ENCODE data around the gene FBXO31. TPM values are rescaled to one million over a fixed set of nuclear protein-coding genes. Genes with fewer than 3 reads are reported as not detected.

Gene FBXO31
- total RNA-seq, 4 donors from 2014 or later, result 156 to 264 (median 201) TPM

DNA sequence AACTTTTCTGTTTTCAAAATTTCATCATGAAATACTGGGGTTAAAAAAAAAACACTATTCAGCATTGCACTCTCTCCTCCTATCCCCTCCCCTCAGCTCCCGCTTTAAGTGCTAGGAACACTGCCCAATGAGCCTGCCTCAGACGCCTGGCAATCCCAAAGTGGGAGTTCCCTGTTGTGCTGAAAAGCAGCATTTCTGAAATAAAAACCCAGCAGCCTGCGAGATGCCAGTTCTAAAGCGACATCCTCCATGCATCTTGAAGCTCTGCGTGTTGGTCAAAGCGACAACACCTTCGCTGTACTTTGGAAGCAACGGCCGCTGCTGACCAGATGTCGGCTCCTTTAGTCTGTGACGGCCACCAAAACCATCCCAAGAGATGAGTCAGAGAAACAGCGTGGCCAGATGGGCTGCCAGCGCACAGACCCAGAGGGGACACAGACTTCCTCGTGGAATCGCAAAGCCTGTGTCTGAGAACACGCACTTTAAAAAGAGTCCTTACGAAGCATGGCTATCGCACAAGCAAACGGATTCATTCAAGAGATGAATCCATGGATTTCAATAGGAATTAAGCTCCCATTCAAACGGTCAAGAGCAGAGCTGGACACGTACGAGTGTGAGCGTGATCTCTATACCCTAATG, 32.8 kb downstream of the FBXO31 start:
- no peaks in the 10 kb centered on the region for H3K27me3 ChIP-seq
- in situ Hi-C loops (cut with MboI; ENCODE audit: low sequenced_read_pairs in 4 of 4), result no loop called here

DNA sequence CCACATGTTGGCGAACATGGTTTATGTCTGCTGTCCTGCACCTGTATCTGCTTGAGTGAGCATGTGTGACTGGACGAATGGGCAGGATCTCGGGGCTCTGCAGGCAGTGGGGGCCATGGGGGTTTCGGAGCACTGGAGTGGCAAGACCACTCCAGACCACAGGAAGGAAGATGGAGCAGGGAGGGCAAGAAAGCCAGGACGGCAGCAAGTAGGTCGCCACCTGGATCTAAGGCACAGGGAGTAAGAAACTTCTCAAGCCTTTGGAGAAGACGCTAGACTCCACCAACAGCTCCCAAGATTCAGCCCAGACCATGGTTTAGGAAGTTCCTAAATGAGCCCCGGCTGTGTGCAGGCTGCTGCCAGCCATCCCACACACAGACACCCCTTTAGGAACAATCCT, 33.5 kb downstream of the FBXO31 start:
- no peak for DNase-seq

More for the DNA sequence above, 32.8 kb downstream of the FBXO31 start:
- peaks cover 32 to 33% of the 10 kb centered on the region in 2 donors for H3K4me1 ChIP-seq
- ATAC-seq, result peak; percentile 84 to 93
- intact Hi-C loops (cut with DNase I; ENCODE audit: low total_unique reads), result loop anchor here (5.0 kb wide), 1 partner anchor 33 kb away; the partner anchor contains the start of gene C16orf95
- no peaks in the 10 kb centered on the region for H3K9me3 ChIP-seq
- H3K27ac ChIP-seq, result peak overlapping the region; percentile 76 to 85 (median 83)
- peaks cover 0 to 38% of the 10 kb centered on the region in 2 donors for H3K36me3 ChIP-seq
- DNase-seq, result peak; percentile 68 to 78
- no peak overlapping the region for H3K4me3 ChIP-seq
- TF ChIP-seq, protein P1, sequence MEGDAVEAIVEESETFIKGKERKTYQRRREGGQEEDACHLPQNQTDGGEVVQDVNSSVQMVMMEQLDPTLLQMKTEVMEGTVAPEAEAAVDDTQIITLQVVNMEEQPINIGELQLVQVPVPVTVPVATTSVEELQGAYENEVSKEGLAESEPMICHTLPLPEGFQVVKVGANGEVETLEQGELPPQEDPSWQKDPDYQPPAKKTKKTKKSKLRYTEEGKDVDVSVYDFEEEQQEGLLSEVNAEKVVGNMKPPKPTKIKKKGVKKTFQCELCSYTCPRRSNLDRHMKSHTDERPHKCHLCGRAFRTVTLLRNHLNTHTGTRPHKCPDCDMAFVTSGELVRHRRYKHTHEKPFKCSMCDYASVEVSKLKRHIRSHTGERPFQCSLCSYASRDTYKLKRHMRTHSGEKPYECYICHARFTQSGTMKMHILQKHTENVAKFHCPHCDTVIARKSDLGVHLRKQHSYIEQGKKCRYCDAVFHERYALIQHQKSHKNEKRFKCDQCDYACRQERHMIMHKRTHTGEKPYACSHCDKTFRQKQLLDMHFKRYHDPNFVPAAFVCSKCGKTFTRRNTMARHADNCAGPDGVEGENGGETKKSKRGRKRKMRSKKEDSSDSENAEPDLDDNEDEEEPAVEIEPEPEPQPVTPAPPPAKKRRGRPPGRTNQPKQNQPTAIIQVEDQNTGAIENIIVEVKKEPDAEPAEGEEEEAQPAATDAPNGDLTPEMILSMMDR (IDR thresholded peaks at IDR 0.05 in 4 of 5, conservative IDR thresholded peaks at IDR 0.05 in 1 of 5), result no peak
- TF ChIP-seq POLR2A (IDR thresholded peaks at IDR 0.05), result peak in 1 of 2 donors; percentile 13

DNA sequence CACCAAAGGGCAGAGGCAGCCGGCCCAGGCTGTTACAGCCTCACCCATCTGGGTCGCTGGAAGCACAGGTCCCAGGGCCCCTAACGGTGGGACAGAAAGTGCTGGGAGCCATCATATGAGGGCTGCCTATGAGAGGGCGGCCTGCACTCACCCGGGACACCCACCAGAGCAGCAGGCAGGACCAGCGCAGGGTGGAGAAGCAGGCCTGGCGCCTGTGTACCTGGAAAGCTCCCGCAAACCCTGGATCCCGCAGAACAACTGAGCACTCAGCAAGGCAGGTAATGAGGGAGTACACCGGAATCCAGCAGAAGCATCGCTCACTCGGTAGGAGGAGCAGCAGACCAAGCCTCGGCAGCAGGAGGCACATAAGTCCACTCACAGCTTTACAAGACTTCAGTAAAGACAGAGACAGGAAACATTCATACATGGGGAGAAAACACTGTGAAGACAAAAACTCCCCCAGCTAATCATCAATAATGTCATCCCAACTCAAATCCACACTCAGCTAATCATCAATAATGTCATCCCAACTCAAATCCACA, 34.9 kb downstream of the FBXO31 start:
- no peak for TF ChIP-seq POLR2A (IDR thresholded peaks at IDR 0.05)
- TF ChIP-seq, protein P1 (IDR thresholded peaks at IDR 0.05 in 4 of 5, conservative IDR thresholded peaks at IDR 0.05 in 1 of 5), result no peak
- no peak overlapping the region for H3K4me3 ChIP-seq
- H3K4me1 ChIP-seq, result peaks cover 28 to 29% of the 10 kb centered on the region in 2 donors
- H3K9me3 ChIP-seq, result no peaks in the 10 kb centered on the region
- H3K27me3 ChIP-seq, result no peaks in the 10 kb centered on the region
- H3K27ac ChIP-seq, result peak overlapping the region in 2 of 4 donors; percentile 49 to 84
- DNase-seq (no peak), ATAC-seq (no peak)
- H3K36me3 ChIP-seq, result peaks cover 0 to 37% of the 10 kb centered on the region in 2 donors
- intact Hi-C loops (cut with DNase I; ENCODE audit: low total_unique reads) (no loop called here), in situ Hi-C loops (cut with MboI; ENCODE audit: low sequenced_read_pairs in 4 of 4) (no loop called here)

More for the DNA sequence above, 33.5 kb downstream of the FBXO31 start:
- no peak overlapping the region for H3K4me3 ChIP-seq
- in situ Hi-C loops (cut with MboI; ENCODE audit: low sequenced_read_pairs in 4 of 4) (no loop called here), intact Hi-C loops (cut with DNase I; ENCODE audit: low total_unique reads) (loop anchor here (5.0 kb wide), 1 partner anchor 33 kb away; the partner anchor contains the start of gene C16orf95)
- H3K27ac ChIP-seq, result peak overlapping the region; percentile 76 to 85 (median 83)
- ATAC-seq, result no peak
- no peaks in the 10 kb centered on the region for H3K9me3 ChIP-seq
- no peak for TF ChIP-seq POLR2A (IDR thresholded peaks at IDR 0.05)
- TF ChIP-seq, protein P1 (IDR thresholded peaks at IDR 0.05 in 4 of 5, conservative IDR thresholded peaks at IDR 0.05 in 1 of 5), result no peak
- peaks cover 33 to 35% of the 10 kb centered on the region in 2 donors for H3K4me1 ChIP-seq
- H3K36me3 ChIP-seq, result peaks cover 0 to 38% of the 10 kb centered on the region in 2 donors
- no peaks in the 10 kb centered on the region for H3K27me3 ChIP-seq

DNA sequence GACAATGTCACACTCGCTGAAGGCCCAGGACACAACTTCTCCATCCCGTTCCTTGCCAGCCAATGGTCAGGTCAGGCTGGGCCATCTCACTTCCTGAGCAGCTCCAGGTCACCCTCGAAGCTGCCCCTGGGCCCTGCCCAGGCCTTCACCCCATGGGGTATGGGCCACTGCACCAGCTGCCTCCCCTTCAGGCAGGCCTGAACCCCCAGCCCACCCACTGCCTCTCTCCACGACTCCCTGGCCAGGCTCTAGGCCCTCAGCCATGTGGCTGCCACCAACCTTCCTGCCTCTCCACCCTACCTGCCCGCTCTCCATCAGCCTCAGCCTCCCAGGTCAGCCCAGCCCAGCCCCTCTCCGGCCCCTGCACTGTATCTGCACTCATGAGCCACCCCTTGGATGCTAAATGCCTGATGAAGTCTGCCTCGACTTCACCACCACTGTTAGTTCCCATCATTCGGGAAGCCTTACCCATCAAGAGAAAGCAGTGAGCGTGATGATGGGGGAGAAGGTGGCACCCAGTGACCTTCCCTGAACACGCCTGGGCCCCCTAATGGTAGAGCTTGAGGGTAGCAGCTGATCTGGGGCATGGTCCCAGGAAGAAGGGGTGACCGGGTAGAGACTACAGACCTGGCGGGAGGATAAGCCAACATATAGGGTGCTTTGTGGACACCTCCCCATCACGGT, 35.5 kb downstream of the FBXO31 start:
- Histone ChIP-seq H3K27ac (no peak overlapping the region), H3K27me3 (no peaks in the 10 kb centered on the region), H3K4me1 (peaks cover 28 to 29% of the 10 kb centered on the region in 2 donors), H3K9me3 (no peaks in the 10 kb centered on the region), H3K4me3 (no peak overlapping the region), H3K36me3 (peaks cover 0 to 37% of the 10 kb centered on the region in 2 donors)
- ATAC-seq (no peak), DNase-seq (no peak)
- intact Hi-C loops (cut with DNase I; ENCODE audit: low total_unique reads), result no loop called here
- in situ Hi-C loops (cut with MboI; ENCODE audit: low sequenced_read_pairs in 4 of 4), result no loop called here
- TF ChIP-seq POLR2A (IDR thresholded peaks at IDR 0.05), result no peak
- TF ChIP-seq, protein P1 (IDR thresholded peaks at IDR 0.05 in 4 of 5, conservative IDR thresholded peaks at IDR 0.05 in 1 of 5), result no peak

Measured in gastrocnemius medialis (tissue), 4 donors.